ACC112 (cell line): ENCODE measurements around the gene RABEP1.

Experiments used
- H2AFZ ChIP-seq: fragments of 200-600 bp; sonication (generic); one replicate; pipeline ENCODE4 v1.6.0; 2017; ENCODE audit warnings: antibody characterized with exemption, low read length; ENCODE audit not compliant: unreplicated experiment
- H3K27ac ChIP-seq: fragments of 200-600 bp; sonication (generic); 2 replicates; pipeline ENCODE4 v1.5.1; 2014; ENCODE audit warnings: low read depth, mild to moderate bottlenecking, antibody characterized with exemption, low read length, moderate library complexity
- H3K27me3 ChIP-seq: fragments of 200-600 bp; sonication (generic); 2 replicates; pipeline ENCODE4 v1.6.1; 2014; ENCODE audit warnings: mild to moderate bottlenecking, antibody characterized with exemption, low read length, moderate library complexity, mixed read lengths; ENCODE audit not compliant: insufficient read depth
- H3K36me3 ChIP-seq: fragments of 200-600 bp; sonication (generic); 2 replicates; pipeline ENCODE4 v1.6.1; 2016; ENCODE audit warnings: mild to moderate bottlenecking, antibody characterized with exemption, low read length, moderate library complexity, mixed read lengths; ENCODE audit not compliant: insufficient read depth
- H3K4me1 ChIP-seq: fragments of 200-600 bp; sonication (generic); one replicate; pipeline ENCODE4 v1.6.1; 2016; ENCODE audit warnings: low read length, mixed read lengths; ENCODE audit not compliant: insufficient read depth, unreplicated experiment, control insufficient read depth
- H3K4me3 ChIP-seq: fragments of 200-600 bp; sonication (generic); 2 replicates; pipeline ENCODE4 v1.5.1; 2014; ENCODE audit warnings: mild to moderate bottlenecking, low read depth, low read length
- H3K79me2 ChIP-seq: fragments of 200-600 bp; sonication (generic); one replicate; pipeline ENCODE4 v1.6.0; 2016; ENCODE audit warnings: low read length; ENCODE audit not compliant: control insufficient read depth, unreplicated experiment, insufficient read depth

The RABEP1 gene

GRCh38 chr17:5391678-5392077 is 109.6 kb downstream of the RABEP1 start:
- Histone ChIP-seq H3K4me1 (no peaks in the 10 kb centered on the region), H3K79me2 (no peaks in the 10 kb centered on the region), H3K27me3 (no peaks in the 10 kb centered on the region), H3K4me3 (no peak overlapping the region), H2AFZ (no peak overlapping the region), H3K27ac (no peak overlapping the region), H3K36me3 (peaks cover 27% of the 10 kb centered on the region)

DNA sequence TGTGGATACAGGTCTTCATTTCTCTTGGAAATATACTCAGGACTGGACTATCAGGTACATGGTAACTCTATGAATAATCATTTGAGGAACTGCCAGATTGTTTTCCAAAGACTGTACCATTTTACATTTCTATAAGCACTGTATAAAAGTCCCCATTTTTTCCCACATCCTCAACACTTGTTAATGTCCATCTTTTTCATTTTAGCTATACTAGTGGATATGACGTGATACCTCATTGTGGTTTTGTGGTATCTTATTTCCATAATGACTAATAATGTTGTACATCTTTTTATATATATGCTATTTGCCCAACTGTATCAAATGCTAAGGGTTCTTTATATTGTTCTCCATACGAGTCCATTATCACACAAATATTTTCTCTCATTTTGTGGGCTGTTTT is 114.5 kb downstream of the RABEP1 start:
- Histone ChIP-seq H3K79me2 (no peaks in the 10 kb centered on the region), H3K27me3 (no peaks in the 10 kb centered on the region), H3K36me3 (peaks cover 42% of the 10 kb centered on the region), H2AFZ (no peak overlapping the region), H3K4me3 (no peak overlapping the region), H3K4me1 (no peaks in the 10 kb centered on the region), H3K27ac (no peak overlapping the region)

GRCh38 chr17:5399767-5400166 is 117.7 kb downstream of the RABEP1 start:
- no peaks in the 10 kb centered on the region for H3K4me1 ChIP-seq
- H2AFZ ChIP-seq: no peak overlapping the region
- H3K36me3 ChIP-seq: peaks cover 59% of the 10 kb centered on the region
- no peaks in the 10 kb centered on the region for H3K79me2 ChIP-seq
- H3K27me3 ChIP-seq: no peaks in the 10 kb centered on the region
- H3K27ac ChIP-seq: no peak overlapping the region
- no peak overlapping the region for H3K4me3 ChIP-seq

DNA sequence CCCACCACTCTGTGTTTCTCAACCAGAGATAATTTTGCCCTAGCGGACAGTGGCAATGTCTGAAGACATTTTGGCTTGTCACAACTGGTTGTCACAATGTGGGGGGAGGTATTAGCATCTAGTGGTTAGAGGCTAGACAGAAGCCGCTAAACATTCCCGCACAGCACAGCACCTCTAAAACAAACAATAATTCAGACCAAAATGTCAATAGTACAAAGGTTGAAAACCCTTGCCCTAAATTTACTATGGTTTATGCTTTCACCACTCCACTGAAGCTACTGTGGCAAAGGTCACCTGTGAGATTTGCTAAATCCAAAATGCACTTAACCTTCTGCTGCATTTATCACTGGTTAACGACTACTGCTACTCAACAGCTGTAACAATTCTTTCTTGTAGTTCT is 123.3 kb downstream of the RABEP1 start:
- Histone ChIP-seq H3K4me1 (no peaks in the 10 kb centered on the region), H3K79me2 (no peaks in the 10 kb centered on the region), H3K36me3 (peaks cover 71% of the 10 kb centered on the region)

DNA sequence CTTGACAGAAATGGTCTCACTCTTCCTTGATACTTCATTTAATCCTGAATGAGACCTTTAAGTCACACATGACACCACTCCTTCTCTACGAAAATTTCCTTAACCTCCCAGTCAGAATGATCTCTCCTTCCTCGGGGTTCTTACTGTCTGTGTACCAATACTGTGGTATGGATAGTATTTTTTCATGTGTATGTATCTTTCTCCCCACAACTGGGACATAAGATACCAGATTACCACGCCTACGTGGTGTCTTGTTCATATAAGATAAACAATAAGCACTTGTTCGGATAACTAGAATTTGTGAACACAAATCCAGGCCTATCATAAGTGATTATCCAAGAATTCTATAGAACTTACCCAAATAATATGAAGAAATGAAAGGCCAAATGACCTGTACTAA is 126.1 kb downstream of the RABEP1 start:
- Histone ChIP-seq H3K27me3 (no peaks in the 10 kb centered on the region), H3K79me2 (peaks cover 18% of the 10 kb centered on the region), H2AFZ (no peak overlapping the region), H3K36me3 (peaks cover 58% of the 10 kb centered on the region), H3K4me1 (peaks cover 9% of the 10 kb centered on the region), H3K4me3 (no peak overlapping the region), H3K27ac (no peak overlapping the region)

More for the DNA sequence above, 123.3 kb downstream of the RABEP1 start:
- Histone ChIP-seq H3K27me3 (no peaks in the 10 kb centered on the region), H2AFZ (no peak overlapping the region), H3K4me3 (no peak overlapping the region), H3K27ac (no peak overlapping the region)

DNA sequence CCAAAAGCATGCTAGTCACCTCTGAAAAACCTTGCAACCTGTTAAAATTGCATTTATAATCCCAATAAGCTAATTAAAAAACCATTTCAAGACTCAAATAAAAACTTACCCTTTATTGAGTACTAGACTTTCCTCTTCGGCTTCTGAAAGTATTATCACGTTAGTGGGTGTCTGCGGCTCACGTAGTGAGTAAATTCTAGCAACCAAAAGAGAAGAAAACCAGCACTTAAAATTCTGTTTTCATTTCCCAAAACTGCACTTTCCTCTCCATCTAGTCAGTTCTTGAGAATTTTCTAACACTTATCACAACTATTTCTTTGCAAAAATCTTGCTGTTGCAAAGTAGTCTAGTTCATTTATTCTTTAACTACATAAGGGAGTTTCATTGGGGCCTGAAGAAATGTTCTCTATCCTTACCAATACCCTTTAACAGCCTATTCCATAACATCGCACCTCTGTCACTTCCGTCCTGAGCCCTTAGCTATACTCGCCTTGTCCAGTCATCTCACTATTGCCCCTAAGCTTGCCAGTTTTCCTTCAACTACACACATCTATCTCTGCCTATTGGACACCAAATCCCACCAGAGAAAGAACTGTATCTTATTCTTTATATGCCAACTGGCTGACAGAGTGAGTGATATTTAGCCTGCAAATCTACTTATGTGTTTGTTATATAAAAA is 128.6 kb downstream of the RABEP1 start:
- Histone ChIP-seq H3K4me3 (no peak overlapping the region), H3K79me2 (peaks cover 18% of the 10 kb centered on the region), H3K27me3 (no peaks in the 10 kb centered on the region), H2AFZ (no peak overlapping the region), H3K27ac (no peak overlapping the region), H3K36me3 (peaks cover 37% of the 10 kb centered on the region), H3K4me1 (peaks cover 21% of the 10 kb centered on the region)

DNA sequence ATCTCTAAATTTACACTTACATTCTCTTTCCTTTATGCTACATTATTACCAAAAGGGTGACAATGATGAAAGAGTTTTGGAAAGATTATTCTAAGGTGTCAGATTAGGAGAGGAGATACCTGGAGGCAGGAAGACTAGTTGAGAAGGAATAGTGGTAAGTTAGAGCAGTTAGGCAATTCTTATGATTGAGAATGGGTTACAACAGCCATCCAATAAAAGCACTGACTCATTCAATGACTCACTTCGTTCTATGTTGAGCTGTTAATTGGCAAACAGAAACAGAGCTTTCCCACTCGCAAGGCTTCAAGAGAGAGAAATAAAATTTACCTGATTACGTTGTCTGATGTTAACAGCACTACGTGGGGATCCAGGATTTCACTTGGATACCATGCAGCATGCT is 131.6 kb downstream of the RABEP1 start:
- peak overlapping the region; percentile 88 for H3K27ac ChIP-seq

DNA sequence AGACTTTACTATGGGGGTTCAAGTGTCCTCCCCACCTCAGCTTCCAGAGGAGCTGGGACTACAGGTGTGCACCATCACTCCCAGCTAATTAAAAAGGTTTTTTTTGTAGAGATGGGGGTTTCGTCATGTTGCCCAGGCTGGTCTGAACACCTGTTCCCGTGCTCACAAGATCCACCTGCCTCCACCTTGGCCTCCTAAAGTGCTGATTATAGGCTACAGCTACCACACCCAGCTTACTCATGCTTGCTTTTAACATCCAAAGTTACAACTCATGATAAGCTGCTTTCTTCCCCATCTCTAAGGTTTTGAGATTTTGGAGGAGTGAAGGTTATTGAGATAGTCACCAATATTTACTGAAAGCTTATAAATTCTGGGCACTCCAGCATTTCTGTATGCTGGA is 134.8 kb downstream of the RABEP1 start:
- Histone ChIP-seq H3K27me3 (no peaks in the 10 kb centered on the region), H3K79me2 (peaks cover 50% of the 10 kb centered on the region), H3K4me1 (peaks cover 31% of the 10 kb centered on the region), H2AFZ (no peak overlapping the region), H3K36me3 (no peaks in the 10 kb centered on the region; the same call in 1 of the 2 replicates), H3K4me3 (no peak overlapping the region), H3K27ac (no peak overlapping the region)

More for the DNA sequence above, 131.6 kb downstream of the RABEP1 start:
- no peaks in the 10 kb centered on the region for H3K27me3 ChIP-seq
- peaks cover 11% of the 10 kb centered on the region for H3K36me3 ChIP-seq
- H3K4me3 ChIP-seq: peak overlapping the region; percentile 45
- H3K79me2 ChIP-seq: peaks cover 36% of the 10 kb centered on the region
- H3K4me1 ChIP-seq: peaks cover 21% of the 10 kb centered on the region
- H2AFZ ChIP-seq: no peak overlapping the region

- Histone ChIP-seq H2AFZ (peak overlapping the region; percentile 57), H3K36me3 (peaks cover 10% of the 10 kb centered on the region; the same call in 1 of the 2 replicates), H3K79me2 (peaks cover 40% of the 10 kb centered on the region), H3K27ac (peak overlapping the region; percentile 56), H3K27me3 (no peaks in the 10 kb centered on the region), H3K4me1 (peaks cover 29% of the 10 kb centered on the region), H3K4me3 (peak overlapping the region; percentile 96)
Observed at GRCh38 chr17:5418858-5419355, 136.8 kb downstream of the RABEP1 start.

DNA sequence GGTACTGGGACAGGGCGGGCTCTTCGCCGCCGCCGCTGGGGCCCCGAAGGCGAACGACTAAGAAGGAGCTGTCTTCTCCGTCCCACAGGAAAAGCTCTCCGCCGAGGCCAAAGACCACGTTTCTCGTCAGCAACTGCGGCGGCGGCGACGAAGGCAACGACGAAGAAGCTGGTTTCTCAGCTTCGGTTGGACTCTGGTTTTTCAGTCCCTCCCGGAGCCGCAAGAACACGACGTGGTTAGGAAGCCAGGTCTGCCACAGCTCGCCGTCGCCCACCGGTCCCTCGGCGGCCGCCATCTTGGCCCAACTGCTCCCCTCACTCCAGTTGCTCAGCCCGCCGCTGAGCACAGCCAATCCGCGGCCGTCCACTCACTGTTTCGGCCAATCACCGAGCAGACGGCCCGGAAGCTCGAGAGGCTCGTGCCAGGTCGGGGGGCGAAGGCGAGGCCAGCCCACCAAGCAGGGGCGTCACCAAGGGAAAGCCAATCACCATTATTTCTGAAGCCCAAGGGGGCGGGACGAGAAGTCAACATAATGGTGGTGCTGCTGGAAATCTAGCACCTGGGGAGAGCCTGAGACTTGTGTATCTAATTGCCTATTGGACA is 137.4 kb downstream of the RABEP1 start, which contains the start of gene NUP88:
NUP88 (minus strand) TSS at position 307 of the 603 bp plus-strand sequence; CDS start at position 295, 12 bp downstream.
- peaks cover 40% of the 10 kb centered on the region for H3K79me2 ChIP-seq
- peak within 1 kb of the TSS; percentile 94 for H2AFZ ChIP-seq
- H3K27ac ChIP-seq: peak within 1 kb of the TSS; percentile 56
- H3K4me3 ChIP-seq: peak within 1 kb of the TSS; percentile 96
- no peaks in the 10 kb centered on the region for H3K27me3 ChIP-seq
- peaks cover 24% of the 10 kb centered on the region for H3K4me1 ChIP-seq
- peaks cover 10% of the 10 kb centered on the region; the same call in 1 of the 2 replicates for H3K36me3 ChIP-seq
